GM12865 (cell line): Measurements from ENCODE around the gene OSCP1.
A peak's percentile ranks its signal among the peaks of the same experiment; 100 is the strongest.
"Not testable (repeated sequence)": the region's sequence is repeated elsewhere in the genome, so short reads cannot be mapped to it uniquely, and the experiment has no call there.

Experiments used
- DNase-seq: peaks from one replicate; pipeline ENCODE4 v3.0.0; 2010; ENCODE audit warnings: low read depth
- H3K4me3 ChIP-seq: 2 replicates; pipeline ENCODE4 v1.5.1; 2011; ENCODE audit warnings: mild to moderate bottlenecking, low read depth, low read length, control low read depth
- CTCF ChIP-seq: IDR thresholded peaks from 2 replicates; pipeline ENCODE4 v1.5.1; 2011; ENCODE audit warnings: low read length, control low read depth, low read depth, inconsistent platforms; ENCODE audit not compliant: insufficient read depth; ENCODE audit errors: missing control alignments

OSCP1 gene, protein sequence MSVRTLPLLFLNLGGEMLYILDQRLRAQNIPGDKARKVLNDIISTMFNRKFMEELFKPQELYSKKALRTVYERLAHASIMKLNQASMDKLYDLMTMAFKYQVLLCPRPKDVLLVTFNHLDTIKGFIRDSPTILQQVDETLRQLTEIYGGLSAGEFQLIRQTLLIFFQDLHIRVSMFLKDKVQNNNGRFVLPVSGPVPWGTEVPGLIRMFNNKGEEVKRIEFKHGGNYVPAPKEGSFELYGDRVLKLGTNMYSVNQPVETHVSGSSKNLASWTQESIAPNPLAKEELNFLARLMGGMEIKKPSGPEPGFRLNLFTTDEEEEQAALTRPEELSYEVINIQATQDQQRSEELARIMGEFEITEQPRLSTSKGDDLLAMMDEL

DNA sequence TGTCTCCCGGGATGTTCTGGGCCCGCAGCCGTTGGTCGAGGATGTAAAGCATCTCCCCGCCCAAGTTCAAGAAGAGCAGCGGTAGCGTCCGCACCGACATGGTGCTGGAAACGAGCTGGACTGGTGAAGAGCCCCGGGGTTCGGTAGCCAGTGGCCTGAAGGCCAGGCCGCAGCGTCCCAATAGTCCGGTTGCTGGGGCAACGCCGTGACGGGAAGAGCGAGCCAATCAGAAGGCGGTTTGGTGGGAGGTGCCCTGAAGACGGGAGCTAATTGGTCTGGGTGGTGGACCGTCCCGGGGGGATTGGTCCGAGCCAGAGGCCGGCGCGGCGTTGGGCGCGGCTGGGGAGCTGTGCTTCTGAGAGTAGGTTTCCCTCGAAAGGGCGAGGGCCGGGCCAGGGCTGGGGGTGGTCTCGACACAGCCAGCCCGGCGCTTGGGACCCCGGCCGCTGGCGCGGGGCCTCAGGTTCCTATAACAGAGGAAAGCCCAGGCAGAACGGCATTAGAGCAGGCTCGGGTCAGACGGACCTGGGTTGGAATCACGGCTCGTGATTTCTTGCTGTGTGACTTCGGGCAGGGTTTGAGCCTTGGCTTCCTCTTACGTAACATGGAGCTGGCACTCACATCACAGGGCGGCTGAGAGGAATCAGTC is at the start of gene OSCP1:
OSCP1 (minus strand) TSS at position 182 of the 649 bp plus-strand sequence; CDS start at position 100, 82 bp downstream.
- no peak for TF ChIP-seq CTCF
- DNase-seq = peak; percentile 97
- peak within 1 kb of the TSS; percentile 59 for H3K4me3 ChIP-seq

- no peak for DNase-seq
- no peak overlapping the region for H3K4me3 ChIP-seq
- no peak for TF ChIP-seq CTCF
Observed at GRCh38 chr1:36497207-36497606, 47.0 kb upstream of the OSCP1 start.

DNA sequence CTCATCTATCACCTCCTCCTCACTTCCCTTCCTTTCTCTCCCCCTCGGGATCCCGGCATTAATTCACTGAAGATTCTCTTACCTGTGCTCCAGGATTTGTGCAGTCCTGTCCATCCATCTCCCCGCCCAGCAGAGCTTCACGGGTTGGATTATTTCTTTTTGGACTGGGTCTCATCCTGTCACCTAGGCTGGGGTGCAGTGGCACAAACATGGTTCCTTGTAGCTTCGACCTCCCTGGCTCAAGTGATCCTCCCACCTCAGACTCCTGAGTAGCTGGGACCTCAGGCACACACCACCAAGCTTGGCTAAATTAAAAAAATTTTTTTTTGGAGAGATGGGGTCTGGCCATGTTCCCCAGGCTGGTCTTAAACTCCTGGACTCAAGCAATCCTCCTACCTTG is 44.7 kb upstream of the OSCP1 start:
- H3K4me3 ChIP-seq = no peak overlapping the region
- no peak for TF ChIP-seq CTCF
- DNase-seq = no peak

DNA sequence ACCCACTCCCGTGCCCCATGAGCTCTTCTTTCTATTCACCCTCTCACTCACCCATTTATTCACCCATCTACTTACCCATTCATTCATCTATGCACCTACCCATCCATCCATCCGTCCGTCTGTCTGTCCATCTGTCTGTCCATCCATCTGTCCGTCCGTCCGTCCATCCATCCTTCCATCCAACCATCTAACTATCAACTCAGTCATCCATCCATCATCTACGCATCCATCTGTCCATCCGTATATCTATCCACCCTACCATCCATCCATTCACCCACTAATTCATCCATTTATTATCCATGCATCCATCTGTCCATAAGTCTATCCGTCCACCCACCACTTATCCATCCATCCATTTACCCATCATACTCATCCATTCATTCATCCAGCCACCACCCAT is 43.3 kb upstream of the OSCP1 start:
- no peak for TF ChIP-seq CTCF

DNA sequence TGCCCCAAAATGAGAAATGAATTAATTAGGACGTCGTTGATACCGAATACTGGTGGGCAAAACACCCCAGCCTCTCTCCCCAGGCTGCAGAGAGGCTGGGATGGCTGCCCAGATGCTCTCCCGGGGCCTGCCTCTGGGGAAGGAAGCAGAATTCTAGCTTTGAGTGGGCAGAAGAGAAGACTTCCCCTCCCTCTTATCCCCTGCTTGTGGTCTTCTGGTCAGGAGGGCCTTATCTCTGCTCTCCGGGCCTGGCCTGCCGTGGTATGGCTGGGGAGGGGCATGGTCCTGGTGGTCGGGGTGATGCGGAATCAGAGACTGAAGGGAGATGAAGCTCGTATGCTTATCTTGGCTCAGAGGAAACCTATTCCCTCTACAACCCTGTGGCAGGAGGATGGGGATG is 42.2 kb upstream of the OSCP1 start:
- TF ChIP-seq CTCF = no peak
- DNase-seq = no peak
- H3K4me3 ChIP-seq = no peak overlapping the region

More for the DNA sequence above, 43.3 kb upstream of the OSCP1 start:
- no peak for DNase-seq
- H3K4me3 ChIP-seq = no peak overlapping the region

- not testable (repeated sequence) for H3K4me3 ChIP-seq, DNase-seq
Observed at GRCh38 chr1:36489258-36490051, 39.2 kb upstream of the OSCP1 start.

GRCh38 chr1:36487906-36488305 is 37.7 kb upstream of the OSCP1 start:
- no peak for DNase-seq
- no peak for TF ChIP-seq CTCF

DNA sequence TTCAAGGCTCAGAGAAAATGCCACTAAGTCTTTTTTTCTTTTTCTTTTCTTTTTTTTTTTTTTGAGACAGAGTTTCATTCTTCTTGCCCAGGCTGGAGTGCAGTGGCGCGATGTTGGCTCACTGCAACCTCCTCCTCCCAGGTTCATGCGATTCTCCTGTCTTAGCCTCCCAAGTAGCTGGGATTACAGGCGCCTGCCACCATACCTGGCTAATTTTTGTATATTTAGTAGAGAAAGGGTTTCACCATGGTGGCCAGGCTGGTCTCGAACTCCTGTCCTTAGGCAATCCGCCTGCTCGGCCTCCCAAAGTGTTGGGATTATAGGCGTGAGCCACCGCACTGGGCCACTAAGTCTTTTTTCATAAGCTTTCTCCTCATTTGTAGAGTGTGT is 37.1 kb upstream of the OSCP1 start:
- not testable (repeated sequence) for H3K4me3 ChIP-seq, DNase-seq

More at GRCh38 chr1:36487906-36488305, 37.7 kb upstream of the OSCP1 start:
- no peak overlapping the region for H3K4me3 ChIP-seq
